OCI-LY1 (cell line): Measurements from ENCODE around the gene SH3BP5.

Experiments used
- EZH2 ChIP-seq: fragments of 200-600 bp; sonication (generic), shearing (Covaris generic); IDR thresholded peaks from 2 replicates; pipeline ENCODE4 v1.8.0; 2017; ENCODE audit warnings: borderline replicate concordance, mixed run types, mild to moderate bottlenecking, antibody characterized with exemption, low read length, moderate library complexity, mixed read lengths
- TF ChIP-seq, protein P1 (sequence below): fragments of 200-600 bp; sonication (generic), shearing (Covaris generic); IDR thresholded peaks from 2 replicates; pipeline ENCODE4 v1.5.1; 2017; ENCODE audit warnings: mild to moderate bottlenecking, antibody characterized with exemption, low read length, moderate library complexity, mixed read lengths

DNA sequence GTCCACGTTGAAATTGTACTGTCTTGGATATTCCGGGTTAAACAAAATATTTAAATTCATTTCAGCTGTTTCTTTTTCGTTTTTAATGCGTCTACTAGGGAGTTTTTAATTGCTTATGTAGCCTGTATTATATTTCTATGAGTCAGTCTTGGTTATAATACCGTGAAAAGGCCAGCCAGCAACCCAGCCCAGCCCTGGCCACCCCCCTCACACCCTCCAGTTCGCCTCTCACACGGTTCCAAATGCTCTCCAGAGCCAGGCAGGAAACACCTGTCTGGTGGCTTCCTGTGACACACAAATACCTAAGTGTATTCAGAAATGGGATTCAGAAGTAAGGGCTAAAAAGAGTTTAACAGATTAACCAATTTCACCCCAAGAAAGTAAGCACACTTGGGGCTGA, 4.4 kb downstream of the SH3BP5 start:
- TF ChIP-seq, protein P1, sequence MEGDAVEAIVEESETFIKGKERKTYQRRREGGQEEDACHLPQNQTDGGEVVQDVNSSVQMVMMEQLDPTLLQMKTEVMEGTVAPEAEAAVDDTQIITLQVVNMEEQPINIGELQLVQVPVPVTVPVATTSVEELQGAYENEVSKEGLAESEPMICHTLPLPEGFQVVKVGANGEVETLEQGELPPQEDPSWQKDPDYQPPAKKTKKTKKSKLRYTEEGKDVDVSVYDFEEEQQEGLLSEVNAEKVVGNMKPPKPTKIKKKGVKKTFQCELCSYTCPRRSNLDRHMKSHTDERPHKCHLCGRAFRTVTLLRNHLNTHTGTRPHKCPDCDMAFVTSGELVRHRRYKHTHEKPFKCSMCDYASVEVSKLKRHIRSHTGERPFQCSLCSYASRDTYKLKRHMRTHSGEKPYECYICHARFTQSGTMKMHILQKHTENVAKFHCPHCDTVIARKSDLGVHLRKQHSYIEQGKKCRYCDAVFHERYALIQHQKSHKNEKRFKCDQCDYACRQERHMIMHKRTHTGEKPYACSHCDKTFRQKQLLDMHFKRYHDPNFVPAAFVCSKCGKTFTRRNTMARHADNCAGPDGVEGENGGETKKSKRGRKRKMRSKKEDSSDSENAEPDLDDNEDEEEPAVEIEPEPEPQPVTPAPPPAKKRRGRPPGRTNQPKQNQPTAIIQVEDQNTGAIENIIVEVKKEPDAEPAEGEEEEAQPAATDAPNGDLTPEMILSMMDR = no peak
- TF ChIP-seq EZH2 = no peak
